ENCODE data around the gene CHRNA3.

GRCh38 chr15:78626381-78626995, 5.7 kb upstream of the CHRNA3 start:
- TF ChIP-seq CTCF (IDR thresholded peaks at IDR 0.05) (no peak), ZFX (IDR thresholded peaks at IDR 0.05; ENCODE audit: borderline replicate concordance) (no peak)
